A673 (cell line): ENCODE measurements around the gene ZNF768. TPM values are rescaled to one million over a fixed set of nuclear protein-coding genes. Genes with fewer than 3 reads are reported as not detected.

Experiments
- BruUV-seq: library from RNA; stranded (reverse); fragments of 400-500 nt; replicated peaks from 2 replicates; lab custom pipeline; 2021; lab: Mats Ljungman, UMichigan
- CTCF ChIA-PET: fragments of 300-600 bp; sonication (Branson Sonifier 250); formaldehyde crosslinking; loops from one replicate; lab custom pipeline; 2022; ENCODE audit warnings: antibody characterized with exemption; lab: Charles Lee
- POLR2A ChIA-PET: fragments of 300-600 bp; sonication (Branson Sonifier 250); formaldehyde crosslinking; loops from one replicate; lab custom pipeline; 2022; ENCODE audit warnings: antibody characterized with exemption; ENCODE audit not compliant: low non-redundant PET; lab: Charles Lee
- DNase-seq: peaks from one replicate; pipeline ENCODE4 v3.0.0-alpha.2; 2015; ENCODE audit warnings: low spot score
- H3K27ac ChIP-seq: fragments of 200-600 bp; sonication (generic); 2 replicates; pipeline ENCODE4 v1.5.1; 2016; ENCODE audit warnings: mixed run types, low read depth, mild to moderate bottlenecking, mixed read lengths, antibody characterized with exemption, low read length; ENCODE audit not compliant: poor library complexity, severe bottlenecking
- H3K27me3 ChIP-seq: fragments of 200-600 bp; sonication (generic); replicated peaks from 2 replicates; pipeline ENCODE4 v1.6.1; 2017; ENCODE audit warnings: mixed run types, low read depth, mild to moderate bottlenecking, mixed read lengths, antibody characterized with exemption, low read length; ENCODE audit not compliant: insufficient read depth, poor library complexity
- H3K36me3 ChIP-seq: fragments of 200-600 bp; sonication (generic); 2 replicates; pipeline ENCODE4 v1.6.1; 2016; ENCODE audit warnings: mixed run types, mild to moderate bottlenecking, mixed read lengths, antibody characterized with exemption, low read length; ENCODE audit not compliant: insufficient read depth, poor library complexity, severe bottlenecking
- H3K4me1 ChIP-seq: fragments of 200-600 bp; sonication (generic); 2 replicates; pipeline ENCODE4 v1.6.1; 2017; ENCODE audit warnings: mixed run types, mild to moderate bottlenecking, mixed read lengths, antibody characterized with exemption, low read length; ENCODE audit not compliant: insufficient read depth, poor library complexity, severe bottlenecking
- H3K4me3 ChIP-seq: fragments of 200-600 bp; sonication (generic); 2 replicates; pipeline ENCODE4 v1.5.1; 2016; ENCODE audit warnings: low read depth, mixed run types, mild to moderate bottlenecking, mixed read lengths, low read length; ENCODE audit not compliant: poor library complexity, severe bottlenecking
- H3K9me3 ChIP-seq: fragments of 200-600 bp; sonication (generic); 2 replicates; pipeline ENCODE4 v1.6.1; 2016; ENCODE audit warnings: mixed run types, low read depth, mild to moderate bottlenecking, mixed read lengths, antibody characterized with exemption, low read length; ENCODE audit not compliant: poor library complexity, severe bottlenecking
- CTCF ChIP-seq: fragments of 300-800, 200-600 bp; sonication (generic); conservative IDR thresholded peaks from 2 replicates; pipeline ENCODE4 v1.5.1; 2017; ENCODE audit warnings: low read depth, mild to moderate bottlenecking, antibody characterized with exemption, low read length, moderate library complexity, mixed read lengths
- EZH2 ChIP-seq: fragments of 200-600 bp; sonication (generic); IDR thresholded peaks from 2 replicates; pipeline ENCODE4 v1.6.1; 2017; ENCODE audit warnings: borderline replicate concordance, low read depth, mild to moderate bottlenecking, mixed read lengths, antibody characterized with exemption, low read length; ENCODE audit not compliant: poor library complexity, severe bottlenecking
- intact Hi-C: fragments of 100-400 bp; cut with micrococcal nuclease; formaldehyde crosslinking; loops from one replicate; pipeline ENCODE4 v1.10.0; 2022; ENCODE audit not compliant: unreplicated experiment
- total RNA-seq: library from RNA; stranded (reverse); gene quantifications from 2 replicates; pipeline ENCODE4 v1.2.3, GENCODE V29; 2021

Gene ZNF768
- total RNA-seq, 1 experiment from 2014 or later, result 32.7 TPM

- Histone ChIP-seq H3K36me3 (peaks cover 33% of the 10 kb centered on the region), H3K27ac (no peak overlapping the region), H3K4me3 (no peak overlapping the region), H3K27me3 (no peaks in the 10 kb centered on the region), H3K9me3 (no peaks in the 10 kb centered on the region), H3K4me1 (no peaks in the 10 kb centered on the region)
- TF ChIP-seq CTCF (no peak), EZH2 (no peak)
- POLR2A ChIA-PET, result no interaction called here
- intact Hi-C loops, result no loop called here
- CTCF ChIA-PET, result no interaction called here
- DNase-seq, result no peak
- no TSS peak for BruUV-seq
Observed at GRCh38 chr16:30552956-30553355, 26.6 kb upstream of the ZNF768 start.

- H3K9me3 ChIP-seq, result no peaks in the 10 kb centered on the region
- H3K27me3 ChIP-seq, result no peaks in the 10 kb centered on the region
- no peak overlapping the region for H3K27ac ChIP-seq
- TF ChIP-seq EZH2 (no peak), CTCF (no peak)
- ChIA-PET CTCF (no interaction called here), POLR2A (no interaction called here)
- no peak for DNase-seq
- H3K4me3 ChIP-seq, result no peak overlapping the region
- BruUV-seq, result no TSS peak
- intact Hi-C loops, result no loop called here
- H3K4me1 ChIP-seq, result no peaks in the 10 kb centered on the region
- peaks cover 33% of the 10 kb centered on the region for H3K36me3 ChIP-seq
Observed at GRCh38 chr16:30551781-30552180, 25.4 kb upstream of the ZNF768 start.

- H3K9me3 ChIP-seq, result no peaks in the 10 kb centered on the region
- H3K36me3 ChIP-seq, result peaks cover 4% of the 10 kb centered on the region
- TF ChIP-seq CTCF, result no peak
- TF ChIP-seq EZH2, result no peak
- H3K4me1 ChIP-seq, result no peaks in the 10 kb centered on the region
- POLR2A ChIA-PET, result interaction anchor here (0.5 kb wide), 2 partner anchors 42 to 195 kb away, joined by 4 to 17 read pairs; no protein-coding TSS in a partner anchor
- H3K27ac ChIP-seq, result no peak overlapping the region
- H3K27me3 ChIP-seq, result no peaks in the 10 kb centered on the region
- no peak overlapping the region for H3K4me3 ChIP-seq
- DNase-seq, result no peak
- CTCF ChIA-PET, result no interaction called here
- no TSS peak for BruUV-seq
- intact Hi-C loops, result no loop called here
Observed at GRCh38 chr16:30548416-30549253, 22.3 kb upstream of the ZNF768 start.
